Stimulated activated CD8-positive, alpha-beta memory T cell treated with anti-CD3 and anti-CD28 coated beads, Interleukin-12 subunit alpha, Interleukin-12 subunit beta, amount 100 ng/mL, for 24 hours (primary cell): ENCODE data around the gene SEMA5A.

Source experiments
- DNase-seq: peaks from one replicate; pipeline ENCODE4 v3.0.0-alpha.2; 2020; ENCODE audit errors: extremely low read depth

The SEMA5A gene

GRCh38 chr5:9515436-9515835 lies 30.4 kb downstream of the SEMA5A start:
- no peak for DNase-seq

GRCh38 chr5:9514968-9515367 lies 30.9 kb downstream of the SEMA5A start:
- no peak for DNase-seq

GRCh38 chr5:9513827-9514226 lies 32.0 kb downstream of the SEMA5A start:
- DNase-seq: no peak

GRCh38 chr5:9512457-9512856 lies 33.4 kb downstream of the SEMA5A start:
- DNase-seq: no peak

GRCh38 chr5:9507974-9508373 lies 37.9 kb downstream of the SEMA5A start:
- no peak for DNase-seq

GRCh38 chr5:9505225-9505624 lies 40.6 kb downstream of the SEMA5A start:
- DNase-seq: no peak

- no peak for DNase-seq
Observed at GRCh38 chr5:9502864-9503263, 43.0 kb downstream of the SEMA5A start.

- no peak for DNase-seq
Observed at GRCh38 chr5:9502050-9502834, 43.6 kb downstream of the SEMA5A start.

GRCh38 chr5:9500625-9501024 lies 45.2 kb downstream of the SEMA5A start:
- DNase-seq: no peak

GRCh38 chr5:9500193-9500592 lies 45.7 kb downstream of the SEMA5A start:
- DNase-seq: no peak

GRCh38 chr5:9499498-9499876 lies 46.4 kb downstream of the SEMA5A start:
- no peak for DNase-seq

- no peak for DNase-seq
Observed at GRCh38 chr5:9498541-9499497, 47.1 kb downstream of the SEMA5A start.

GRCh38 chr5:9497347-9497746 lies 48.5 kb downstream of the SEMA5A start:
- DNase-seq: no peak

GRCh38 chr5:9496801-9497200 lies 49.1 kb downstream of the SEMA5A start:
- DNase-seq: no peak

- no peak for DNase-seq
Observed at GRCh38 chr5:9495121-9495520, 50.8 kb downstream of the SEMA5A start.

GRCh38 chr5:9494301-9494700 lies 51.6 kb downstream of the SEMA5A start:
- DNase-seq: no peak

GRCh38 chr5:9490494-9491097 lies 55.3 kb downstream of the SEMA5A start:
- DNase-seq: no peak

GRCh38 chr5:9483779-9484178 lies 62.1 kb downstream of the SEMA5A start:
- DNase-seq: no peak

- no peak for DNase-seq
Observed at GRCh38 chr5:9483243-9483642, 62.6 kb downstream of the SEMA5A start.

GRCh38 chr5:9482381-9482780 lies 63.5 kb downstream of the SEMA5A start:
- DNase-seq: no peak

- DNase-seq: no peak
Observed at GRCh38 chr5:9480499-9480898, 65.4 kb downstream of the SEMA5A start.

- DNase-seq: no peak
Observed at GRCh38 chr5:9479990-9480389, 65.9 kb downstream of the SEMA5A start.
